Measurements from ENCODE around the gene NDOR1. TPM values are rescaled to one million over a fixed set of nuclear protein-coding genes. Genes with fewer than 3 reads are reported as not detected.

The NDOR1 gene
- total RNA-seq, 1 donor from 2014 or later: 22.4 TPM

DNA sequence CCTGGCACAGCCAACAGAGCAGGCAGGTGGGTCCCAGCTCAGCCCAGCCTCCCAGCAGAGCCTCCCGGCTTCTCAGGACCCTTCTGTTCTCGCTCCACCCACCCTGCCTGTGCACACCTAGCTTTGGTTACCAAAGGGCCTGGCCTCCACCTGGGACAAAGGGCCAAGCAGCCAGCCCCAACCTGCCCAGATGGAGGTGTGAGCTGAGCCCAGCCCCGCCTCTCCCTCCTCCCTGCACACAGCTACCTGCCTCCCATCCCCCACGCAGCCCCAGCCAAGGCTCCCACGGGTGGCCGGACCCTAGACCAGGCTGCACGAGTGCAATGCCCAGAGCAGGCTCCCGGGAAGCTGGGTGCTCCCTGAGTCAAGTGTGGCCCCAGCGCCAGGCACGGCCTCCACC, 10.6 kb upstream of the NDOR1 start:
- Mint-ChIP-seq H3K27me3 (ENCODE audit: low read depth) (no peaks in the 10 kb centered on the region), H3K4me1 (peaks cover 24% of the 10 kb centered on the region), H3K36me3 (peaks cover 1% of the 10 kb centered on the region), H3K27ac (no peak overlapping the region), H3K9me3 (no peaks in the 10 kb centered on the region), H3K4me3 (no peak overlapping the region)
- no peak for DNase-seq (ENCODE audit: low spot score in 2 of 2, unreplicated experiment in 2 of 2)
- TF ChIP-seq, protein P1, sequence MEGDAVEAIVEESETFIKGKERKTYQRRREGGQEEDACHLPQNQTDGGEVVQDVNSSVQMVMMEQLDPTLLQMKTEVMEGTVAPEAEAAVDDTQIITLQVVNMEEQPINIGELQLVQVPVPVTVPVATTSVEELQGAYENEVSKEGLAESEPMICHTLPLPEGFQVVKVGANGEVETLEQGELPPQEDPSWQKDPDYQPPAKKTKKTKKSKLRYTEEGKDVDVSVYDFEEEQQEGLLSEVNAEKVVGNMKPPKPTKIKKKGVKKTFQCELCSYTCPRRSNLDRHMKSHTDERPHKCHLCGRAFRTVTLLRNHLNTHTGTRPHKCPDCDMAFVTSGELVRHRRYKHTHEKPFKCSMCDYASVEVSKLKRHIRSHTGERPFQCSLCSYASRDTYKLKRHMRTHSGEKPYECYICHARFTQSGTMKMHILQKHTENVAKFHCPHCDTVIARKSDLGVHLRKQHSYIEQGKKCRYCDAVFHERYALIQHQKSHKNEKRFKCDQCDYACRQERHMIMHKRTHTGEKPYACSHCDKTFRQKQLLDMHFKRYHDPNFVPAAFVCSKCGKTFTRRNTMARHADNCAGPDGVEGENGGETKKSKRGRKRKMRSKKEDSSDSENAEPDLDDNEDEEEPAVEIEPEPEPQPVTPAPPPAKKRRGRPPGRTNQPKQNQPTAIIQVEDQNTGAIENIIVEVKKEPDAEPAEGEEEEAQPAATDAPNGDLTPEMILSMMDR (IDR thresholded peaks at IDR 0.05; ENCODE audit: unreplicated experiment): no peak

DNA sequence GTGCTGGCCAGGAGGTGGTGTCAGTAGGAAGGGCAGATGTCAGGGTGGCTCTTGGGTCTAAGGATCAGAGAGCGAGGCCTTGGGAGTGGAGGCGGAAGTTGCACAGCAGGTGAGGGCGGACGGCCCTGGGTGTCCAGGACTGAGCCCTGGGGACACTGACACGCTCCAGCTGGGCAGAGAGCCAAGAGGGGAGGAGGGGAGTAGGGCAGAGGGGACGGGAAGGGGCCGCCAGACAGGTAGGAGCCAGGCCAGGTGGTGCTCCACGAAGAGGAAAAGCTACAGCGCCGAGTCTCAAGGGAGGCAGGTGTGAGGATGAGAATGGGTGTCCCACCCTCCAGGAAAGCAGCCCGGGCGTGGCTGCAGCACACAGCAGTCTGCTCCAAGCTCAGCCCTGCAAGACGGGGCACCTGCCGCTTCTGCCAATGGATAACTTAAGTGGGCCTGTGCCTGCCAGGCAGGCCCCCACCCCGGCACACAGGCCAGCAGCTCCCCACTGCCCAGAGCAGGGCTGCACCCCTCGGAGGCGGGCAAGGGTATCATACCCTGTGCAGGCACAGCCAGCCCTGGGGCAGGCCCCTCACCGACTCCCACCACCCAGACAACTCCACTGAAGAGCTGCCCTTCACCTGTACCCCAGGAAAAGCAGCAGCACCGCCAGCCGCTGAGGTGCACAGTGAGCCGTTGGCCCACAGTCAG, 9.8 kb upstream of the NDOR1 start:
- Mint-ChIP-seq H3K9me3 (no peaks in the 10 kb centered on the region), H3K27me3 (ENCODE audit: low read depth) (no peaks in the 10 kb centered on the region), H3K27ac (no peak overlapping the region), H3K4me3 (no peak overlapping the region), H3K36me3 (no peaks in the 10 kb centered on the region), H3K4me1 (peaks cover 21% of the 10 kb centered on the region)
- TF ChIP-seq, protein P1 (IDR thresholded peaks at IDR 0.05; ENCODE audit: unreplicated experiment): no peak
- DNase-seq (ENCODE audit: low spot score in 2 of 2, unreplicated experiment in 2 of 2): no peak

DNA sequence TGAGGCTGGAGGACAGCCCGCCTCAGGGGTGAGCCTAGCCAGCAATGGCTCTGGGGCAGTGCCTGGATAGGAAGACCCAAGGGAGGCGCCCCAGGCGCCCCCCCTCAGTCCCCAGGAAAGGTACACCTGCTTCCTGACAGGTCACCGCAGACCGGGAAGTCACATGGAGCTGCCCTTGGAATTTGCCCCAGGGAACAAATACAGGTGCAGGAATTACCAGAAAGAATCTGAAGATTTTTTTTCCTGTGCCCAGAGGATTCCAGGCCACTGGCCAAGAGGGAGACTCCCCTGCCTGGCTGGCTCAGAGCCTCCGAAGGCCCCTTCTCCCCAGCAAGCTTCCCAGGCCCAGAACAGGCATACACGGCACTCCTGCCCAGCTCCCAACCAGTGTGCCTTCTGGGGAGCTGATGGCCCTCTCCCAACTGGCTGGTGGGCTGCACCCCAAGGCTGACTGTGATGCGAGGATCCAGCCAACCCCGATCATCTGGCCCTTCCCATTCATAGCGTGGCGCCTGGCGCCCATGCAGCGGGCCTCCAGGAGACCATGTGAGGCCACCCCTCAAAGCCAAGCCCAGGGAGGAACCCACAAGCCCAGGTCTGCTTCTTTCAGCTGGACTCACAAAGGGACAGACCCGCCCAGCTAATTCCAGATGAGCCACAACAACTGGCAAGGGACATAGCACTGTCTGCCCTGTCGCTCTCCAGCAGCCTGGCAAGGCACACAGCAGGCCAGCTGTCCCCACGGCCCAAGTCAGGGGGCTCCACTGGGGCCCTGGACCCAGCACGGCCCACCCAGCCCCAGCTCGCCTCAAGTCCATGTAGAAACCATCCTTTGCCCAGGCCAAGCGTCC, 7.2 kb upstream of the NDOR1 start:
- Mint-ChIP-seq H3K4me3 (peak overlapping the region; percentile 48), H3K9me3 (no peaks in the 10 kb centered on the region), H3K4me1 (peaks cover 33% of the 10 kb centered on the region), H3K27me3 (ENCODE audit: low read depth) (no peaks in the 10 kb centered on the region), H3K27ac (no peak overlapping the region), H3K36me3 (no peaks in the 10 kb centered on the region)
- no peak for DNase-seq (ENCODE audit: low spot score in 2 of 2, unreplicated experiment in 2 of 2)
- TF ChIP-seq, protein P1 (IDR thresholded peaks at IDR 0.05; ENCODE audit: unreplicated experiment): no peak

DNA sequence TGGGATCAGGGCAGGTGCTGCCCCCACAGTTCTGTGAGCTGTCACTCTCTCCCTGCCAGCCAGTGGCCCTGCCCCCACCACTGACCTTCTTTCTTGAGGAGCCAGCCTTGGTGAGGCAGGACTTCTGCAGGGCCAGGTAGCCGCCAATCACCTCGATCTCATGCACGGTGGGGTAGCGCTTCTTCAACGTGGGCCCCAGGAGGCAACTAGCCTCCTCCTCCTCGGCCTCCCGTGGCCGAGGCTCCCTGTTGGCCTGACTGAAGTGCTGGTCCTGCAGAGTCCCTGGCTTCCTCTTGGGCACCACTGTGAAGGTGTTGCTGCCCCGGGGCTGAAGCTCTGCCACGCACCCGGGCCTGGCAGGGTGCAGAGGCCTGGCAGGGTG, 6.6 kb upstream of the NDOR1 start:
- Mint-ChIP-seq H3K4me3 (peak overlapping the region; percentile 48), H3K4me1 (peaks cover 34% of the 10 kb centered on the region), H3K27me3 (ENCODE audit: low read depth) (no peaks in the 10 kb centered on the region), H3K36me3 (no peaks in the 10 kb centered on the region), H3K9me3 (no peaks in the 10 kb centered on the region), H3K27ac (no peak overlapping the region)
- TF ChIP-seq, protein P1 (IDR thresholded peaks at IDR 0.05; ENCODE audit: unreplicated experiment): no peak
- DNase-seq (ENCODE audit: low spot score in 2 of 2, unreplicated experiment in 2 of 2): no peak

DNA sequence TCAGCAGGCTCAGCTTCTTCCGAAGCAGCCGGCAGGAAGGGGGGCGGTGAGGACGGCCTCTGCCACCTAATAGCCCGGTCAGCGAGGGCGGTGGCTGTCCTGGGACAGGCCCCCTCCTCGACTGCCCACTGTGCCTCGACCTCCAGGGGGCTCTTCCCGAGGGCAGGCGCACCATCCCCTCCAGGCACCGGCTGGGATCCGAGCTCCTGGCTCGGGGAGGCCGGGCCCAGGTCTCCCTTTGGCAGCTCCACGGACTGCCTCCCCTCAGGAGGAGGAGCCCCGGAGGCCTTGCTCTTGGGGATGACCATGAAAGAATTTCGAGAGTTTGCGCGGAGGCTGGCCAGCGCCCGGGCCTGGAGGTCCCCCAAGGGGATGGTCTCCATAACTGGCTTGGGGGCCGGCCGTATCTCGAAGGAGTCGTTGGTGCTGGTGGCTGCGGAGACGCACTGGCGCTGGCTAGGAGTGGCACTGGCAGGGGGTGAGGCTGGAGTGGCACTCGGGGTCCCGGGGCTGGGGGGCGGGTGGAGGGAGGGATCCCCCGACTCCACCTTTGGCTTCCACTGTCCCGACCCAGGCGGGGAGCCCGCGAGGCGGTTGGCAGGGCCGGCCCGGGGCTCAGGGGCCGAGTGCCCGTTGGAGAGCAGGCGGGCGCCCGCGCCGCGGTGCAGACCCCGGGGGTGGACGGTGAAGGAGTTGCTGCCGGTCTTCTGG, 5.9 kb upstream of the NDOR1 start:
- peak overlapping the region; percentile 82 for H3K27ac Mint-ChIP-seq
- peaks cover 41% of the 10 kb centered on the region for H3K4me1 Mint-ChIP-seq

More for the DNA sequence above, 5.9 kb upstream of the NDOR1 start:
- TF ChIP-seq, protein P1 (IDR thresholded peaks at IDR 0.05; ENCODE audit: unreplicated experiment): no peak
- DNase-seq (ENCODE audit: low spot score in 2 of 2, unreplicated experiment in 2 of 2): no peak
- Mint-ChIP-seq H3K4me3 (peak overlapping the region; percentile 83), H3K36me3 (no peaks in the 10 kb centered on the region), H3K27me3 (ENCODE audit: low read depth) (no peaks in the 10 kb centered on the region), H3K9me3 (no peaks in the 10 kb centered on the region)
